NCI-H446 treated with DMSO at 0.1 percent for 48 hours (cell line): Measurements from ENCODE around the gene LAMA3.

Experiments
- DNase-seq: peaks from one replicate; lab custom pipeline; 2025; lab: John Stamatoyannopoulos, UW

LAMA3 gene

DNA sequence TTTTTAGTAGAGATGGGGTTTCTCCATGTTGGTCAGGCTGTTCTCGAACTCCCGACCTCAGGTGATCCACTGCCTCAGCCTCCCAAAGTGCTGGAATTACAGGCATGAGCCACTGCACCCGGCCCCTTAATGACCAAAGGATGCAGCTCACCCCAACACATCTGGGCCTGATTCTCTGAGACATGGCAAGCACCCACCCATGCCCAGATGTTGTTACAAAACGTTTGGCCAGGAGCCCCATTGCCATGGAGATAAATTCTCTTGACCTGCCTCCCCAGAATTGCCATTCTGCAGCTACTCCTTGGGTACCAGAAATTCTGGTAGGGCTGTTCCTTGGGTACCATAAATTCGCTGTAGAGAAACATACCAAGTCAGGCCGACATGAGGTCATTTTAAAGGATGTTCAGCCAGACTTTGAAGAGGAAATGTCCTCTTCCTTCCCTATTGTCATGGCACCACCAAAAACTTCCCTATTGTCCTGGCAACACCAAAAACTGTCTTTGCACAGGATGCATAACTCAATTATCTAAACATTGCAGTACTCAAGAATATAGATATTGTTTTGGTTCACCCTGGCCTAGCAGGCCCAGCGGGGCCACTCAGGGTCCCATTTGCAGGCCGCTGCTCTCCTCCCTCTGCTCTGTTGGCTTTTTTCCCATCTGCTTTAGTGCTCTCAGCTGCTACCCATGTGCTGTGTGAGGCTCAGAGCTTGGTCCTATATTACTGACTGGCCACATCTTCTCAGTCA lies 164.4 kb downstream of the LAMA3 start:
- DNase-seq: no peak

DNA sequence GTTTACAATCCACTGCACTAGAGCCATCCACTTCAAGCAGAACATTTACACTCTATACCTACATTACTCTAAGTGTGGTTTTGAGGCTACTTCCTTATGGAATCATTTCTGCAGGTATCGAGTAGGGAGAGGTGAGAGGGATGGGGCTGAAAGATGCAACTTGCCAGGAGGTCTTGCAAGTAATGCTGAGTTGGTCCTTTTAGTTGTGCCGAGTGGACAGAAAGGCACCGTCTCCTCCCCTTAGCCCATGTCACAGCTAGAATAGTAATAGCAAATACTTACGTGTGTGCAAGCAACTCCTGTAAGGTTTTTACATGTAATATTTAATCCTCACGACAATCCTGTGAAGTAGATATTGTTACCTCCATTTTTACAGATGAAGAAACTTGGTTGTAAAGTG lies 166.5 kb downstream of the LAMA3 start:
- DNase-seq: no peak

DNA sequence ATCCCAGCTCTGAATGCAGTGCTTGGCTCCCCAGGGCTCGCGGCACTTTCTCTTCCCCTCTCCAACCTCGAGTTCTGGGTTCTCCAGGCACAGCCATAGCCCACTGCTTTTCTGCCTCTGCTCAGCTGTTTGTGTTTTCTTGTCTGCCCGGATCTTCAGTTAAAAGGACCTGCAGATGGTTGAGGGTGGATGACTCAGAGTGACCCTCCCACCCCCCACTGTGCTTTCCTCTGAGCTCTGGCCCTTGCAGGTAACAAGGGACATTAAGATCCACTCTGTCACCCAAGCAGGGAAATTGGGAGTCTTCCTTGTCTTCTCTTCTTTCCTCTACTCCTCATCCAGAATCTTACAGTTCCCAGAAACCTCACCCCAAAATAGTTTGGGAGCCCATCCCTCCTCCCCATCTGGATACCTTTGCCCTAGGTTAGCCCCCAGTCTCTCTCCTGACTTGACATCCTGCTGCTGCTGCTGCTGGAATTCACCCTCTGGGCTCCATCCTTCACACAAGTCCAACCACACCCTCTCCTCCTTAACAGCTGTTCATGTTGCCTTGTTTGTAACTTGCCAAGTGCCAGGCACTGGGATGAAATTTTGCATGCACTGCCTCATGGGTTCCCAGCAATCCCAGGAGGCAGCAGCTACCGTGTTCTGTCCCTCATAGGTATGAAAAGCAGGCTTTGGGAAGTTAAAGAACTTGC lies 167.4 kb downstream of the LAMA3 start:
- DNase-seq: no peak

DNA sequence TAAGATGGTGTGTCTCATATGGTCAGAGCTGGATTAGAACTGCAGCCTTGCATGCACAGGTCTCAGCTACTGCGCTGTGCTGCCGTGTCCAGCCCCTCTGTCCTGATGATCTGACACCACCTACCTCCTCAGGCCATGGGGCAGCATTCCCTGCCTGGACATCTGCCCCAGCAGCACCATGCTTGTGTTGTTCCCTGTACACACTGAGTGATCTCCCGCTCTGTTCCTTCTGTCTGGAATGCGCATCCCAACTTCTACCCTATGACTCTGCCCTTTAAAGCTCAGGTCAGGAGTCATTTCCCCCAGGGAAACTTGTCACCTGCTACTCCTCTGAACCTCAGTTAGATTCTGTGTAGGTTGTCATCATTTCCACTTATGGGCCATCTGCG lies 167.9 kb downstream of the LAMA3 start:
- no peak for DNase-seq

DNA sequence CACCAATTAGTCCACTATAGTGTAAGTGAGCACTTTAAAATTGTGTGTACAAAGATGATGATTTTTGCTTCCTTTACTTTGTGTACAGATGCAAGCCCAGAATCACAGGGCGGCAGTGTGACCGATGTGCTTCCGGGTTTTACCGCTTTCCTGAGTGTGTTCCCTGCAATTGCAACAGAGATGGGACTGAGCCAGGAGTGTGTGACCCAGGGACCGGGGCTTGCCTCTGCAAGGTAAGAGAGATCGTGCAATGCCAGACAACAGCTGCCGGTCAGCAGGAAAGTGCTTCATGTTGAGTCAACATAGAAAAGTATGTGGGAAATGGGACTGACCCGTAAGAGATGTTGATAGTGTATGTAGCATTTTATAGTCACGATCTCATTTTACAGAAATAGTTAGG lies 168.5 kb downstream of the LAMA3 start:
- DNase-seq: no peak

DNA sequence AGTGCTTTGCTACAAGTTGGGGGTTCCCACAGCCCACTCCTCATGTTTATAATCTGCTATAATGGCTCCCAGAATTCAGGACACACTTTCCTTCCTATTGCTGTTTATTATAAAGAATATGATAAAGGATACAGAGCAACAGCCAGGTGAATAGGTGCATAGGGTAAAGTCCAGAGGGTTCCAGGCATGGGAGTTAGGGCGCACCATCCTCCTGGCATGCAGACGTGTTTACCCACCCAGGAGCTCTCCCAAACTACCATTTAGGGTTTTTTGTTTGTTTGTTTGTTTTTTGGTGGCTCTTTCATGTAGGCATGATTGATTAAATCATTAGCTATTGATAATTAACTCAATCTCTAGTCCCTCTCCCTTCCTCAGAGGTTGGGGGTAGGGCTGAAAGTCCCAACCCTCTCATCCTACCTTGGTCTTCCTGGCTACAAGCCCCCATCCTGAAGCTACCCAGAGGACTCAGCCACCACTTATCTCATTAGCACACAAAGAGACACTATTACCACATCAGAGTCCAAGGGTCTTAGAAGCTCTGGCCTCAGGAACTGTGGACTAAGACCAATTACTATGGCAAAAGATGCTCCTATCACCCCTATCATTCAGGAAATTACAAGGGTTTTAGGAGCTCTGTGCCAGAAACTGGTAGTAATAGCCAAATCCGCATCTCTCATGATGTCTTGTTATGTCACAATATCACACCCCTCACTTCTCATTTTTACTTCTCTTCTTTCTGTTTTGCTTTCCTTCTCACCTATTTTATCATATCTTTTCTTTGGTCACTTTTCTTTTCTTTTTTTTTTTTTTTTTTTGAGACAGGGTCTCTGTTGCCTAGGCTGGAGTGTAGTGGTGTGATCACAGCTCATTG lies 170.4 kb downstream of the LAMA3 start:
- DNase-seq: no peak

DNA sequence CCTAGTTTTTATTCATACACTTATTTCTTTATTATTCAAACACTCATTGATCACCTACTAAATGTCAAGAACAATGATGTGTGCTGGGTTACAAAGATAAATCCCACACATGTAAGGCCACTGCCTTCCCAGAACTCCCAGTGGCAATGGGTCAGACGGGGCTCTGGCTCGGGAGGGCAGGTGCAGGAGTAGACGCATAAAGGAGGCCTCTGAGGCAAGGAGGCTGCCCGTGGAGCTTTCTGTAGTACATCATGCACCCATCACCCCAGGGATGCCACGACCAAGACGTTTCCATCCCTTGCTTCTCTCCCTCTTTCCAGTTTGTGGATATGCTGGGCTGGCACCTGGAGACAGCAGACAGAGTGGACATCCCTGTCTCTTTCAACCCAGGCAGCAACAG lies 172.1 kb downstream of the LAMA3 start:
- DNase-seq: no peak

DNA sequence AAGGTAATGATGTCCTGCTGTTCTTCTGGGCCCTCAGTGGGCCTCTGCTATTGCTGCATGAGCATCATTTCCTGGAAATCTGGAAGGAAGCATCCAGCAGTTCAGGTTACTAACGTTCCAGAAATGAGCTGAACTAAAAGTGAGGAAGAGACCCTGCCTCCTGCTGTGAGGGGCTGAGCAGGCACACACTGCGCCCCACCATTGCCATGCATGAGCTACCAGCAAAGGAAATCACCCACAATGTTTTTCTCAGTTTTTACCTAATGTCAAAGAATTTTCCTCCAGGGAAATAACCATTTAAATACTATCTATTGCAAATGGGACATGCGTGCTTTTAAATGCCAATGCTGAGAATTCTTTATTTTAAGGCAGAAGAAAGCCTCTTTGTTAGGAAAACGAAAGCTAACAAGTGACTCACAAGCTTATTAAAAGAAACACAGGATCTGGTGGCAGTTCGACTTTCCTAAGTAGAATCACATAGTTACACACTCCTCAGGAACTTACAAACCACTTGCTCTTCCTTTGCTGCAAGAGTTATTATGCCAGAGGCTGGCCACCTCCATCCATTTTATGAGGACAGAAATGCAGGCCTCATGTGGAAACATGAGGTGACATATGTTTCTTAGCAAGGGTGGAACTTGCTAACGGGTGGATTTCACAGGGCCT lies 172.7 kb downstream of the LAMA3 start:
- no peak for DNase-seq

DNA sequence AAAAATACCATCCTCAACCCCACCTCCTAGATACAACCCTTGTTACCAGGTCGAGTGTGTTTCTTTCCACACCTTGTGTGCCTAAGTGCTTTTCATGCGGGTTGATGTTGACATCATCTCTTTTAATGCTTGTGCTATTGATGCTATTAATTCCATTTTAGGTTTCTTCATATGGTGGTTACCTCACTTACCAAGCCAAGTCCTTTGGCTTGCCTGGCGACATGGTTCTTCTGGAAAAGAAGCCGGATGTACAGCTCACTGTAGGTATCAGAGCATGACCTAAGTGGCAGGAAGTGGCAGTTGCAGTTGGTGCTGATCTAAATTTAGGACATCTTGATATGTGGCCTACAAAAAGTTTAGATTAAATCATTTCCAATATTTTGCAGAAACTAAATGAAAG lies 175.4 kb downstream of the LAMA3 start:
- no peak for DNase-seq

DNA sequence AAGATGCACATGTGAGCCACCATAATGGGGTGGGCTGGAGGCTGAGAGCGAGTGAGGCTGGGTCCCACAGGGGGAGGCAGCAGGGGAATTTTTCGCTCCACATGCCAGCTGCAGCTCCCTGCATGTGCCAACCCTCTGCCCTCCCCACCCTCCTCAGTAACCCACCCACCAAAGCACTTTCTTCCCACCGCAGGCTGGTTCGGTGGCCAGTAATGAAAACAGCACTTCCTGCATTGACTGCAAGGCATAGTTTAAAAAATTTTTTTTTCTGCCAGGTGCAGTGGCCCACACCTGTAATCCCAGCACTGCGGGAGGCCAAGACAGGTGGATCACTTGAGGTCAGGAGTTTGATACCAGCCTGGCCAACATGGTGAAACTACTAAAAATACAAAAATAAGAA lies 177.8 kb downstream of the LAMA3 start:
- DNase-seq: no peak

DNA sequence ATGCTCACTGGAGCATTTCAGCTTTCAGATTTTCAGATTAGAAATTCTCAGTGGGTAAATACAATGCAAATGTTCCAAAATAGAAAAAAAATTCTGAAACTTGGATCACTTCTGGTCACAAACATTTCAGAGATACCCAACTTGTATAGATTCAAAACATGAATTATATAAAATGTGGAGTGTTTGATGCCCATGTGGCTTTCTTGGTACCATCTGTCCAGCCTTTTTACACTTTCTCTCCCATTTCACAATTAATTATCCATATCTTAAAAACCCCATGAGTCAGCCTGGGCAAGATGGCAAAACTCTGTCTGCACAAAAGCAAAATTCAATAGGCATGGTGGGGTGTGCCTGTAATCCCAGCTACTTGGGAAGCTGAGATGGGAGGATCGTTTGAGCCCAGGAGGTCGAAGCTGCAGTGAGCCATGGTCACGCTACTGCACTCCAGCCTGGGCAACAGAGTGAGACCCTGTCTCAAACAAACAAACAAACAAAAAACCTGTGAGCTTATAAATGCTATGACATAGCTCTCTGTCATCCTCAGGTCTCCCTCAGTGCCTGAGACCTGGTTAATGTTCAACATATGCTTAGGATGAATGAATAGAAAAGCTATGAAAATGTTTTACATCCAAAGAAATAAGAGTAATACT lies 179.0 kb downstream of the LAMA3 start:
- peak; percentile 59 for DNase-seq

DNA sequence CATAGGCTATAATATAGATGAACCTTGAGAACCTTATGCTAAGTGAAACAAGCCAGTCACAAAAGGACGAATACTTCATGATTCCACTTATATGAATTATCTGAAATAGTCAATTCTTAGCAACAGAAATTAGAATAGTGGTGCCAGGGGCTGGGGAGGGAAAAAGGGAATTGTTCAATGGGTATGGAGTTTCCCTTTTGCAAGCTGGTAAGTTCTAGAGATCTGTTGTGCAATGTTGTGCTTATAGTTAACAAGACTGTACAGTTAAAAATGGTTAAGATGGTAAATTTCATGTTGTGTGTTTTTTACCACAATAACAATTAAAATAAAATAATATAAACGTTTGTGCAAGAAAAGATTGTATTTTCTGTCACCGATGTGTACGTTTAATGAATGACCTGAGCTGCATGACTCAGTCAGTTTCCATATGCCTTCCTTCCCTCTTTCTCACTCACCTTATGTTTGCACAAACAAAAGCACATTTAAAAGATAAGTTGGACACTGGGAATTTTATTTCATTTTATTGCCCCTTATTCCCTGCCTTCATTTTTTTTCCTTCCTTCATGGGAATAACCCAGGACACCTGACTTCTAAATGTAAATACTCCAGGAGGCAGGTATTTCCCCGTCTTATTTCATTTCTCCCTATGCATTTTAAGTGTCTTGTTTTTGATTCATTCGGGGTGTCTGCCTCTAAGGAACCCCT lies 181.6 kb downstream of the LAMA3 start:
- no peak for DNase-seq

DNA sequence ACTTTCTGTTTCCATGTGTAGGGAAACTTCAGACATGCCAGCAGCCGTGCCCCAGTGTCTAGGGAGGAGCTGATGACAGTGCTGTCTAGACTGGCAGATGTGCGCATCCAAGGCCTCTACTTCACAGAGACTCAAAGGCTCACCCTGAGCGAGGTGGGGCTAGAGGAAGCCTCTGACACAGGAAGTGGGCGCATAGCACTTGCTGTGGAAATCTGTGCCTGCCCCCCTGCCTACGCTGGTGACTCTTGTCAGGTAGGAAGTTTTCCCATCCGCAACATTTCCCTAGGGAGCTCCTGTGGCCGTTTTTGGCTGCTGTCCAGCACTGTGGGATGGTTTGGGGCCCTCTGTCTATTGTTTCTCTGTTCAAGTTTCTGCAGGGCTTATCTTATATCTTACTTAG lies 182.2 kb downstream of the LAMA3 start:
- no peak for DNase-seq

DNA sequence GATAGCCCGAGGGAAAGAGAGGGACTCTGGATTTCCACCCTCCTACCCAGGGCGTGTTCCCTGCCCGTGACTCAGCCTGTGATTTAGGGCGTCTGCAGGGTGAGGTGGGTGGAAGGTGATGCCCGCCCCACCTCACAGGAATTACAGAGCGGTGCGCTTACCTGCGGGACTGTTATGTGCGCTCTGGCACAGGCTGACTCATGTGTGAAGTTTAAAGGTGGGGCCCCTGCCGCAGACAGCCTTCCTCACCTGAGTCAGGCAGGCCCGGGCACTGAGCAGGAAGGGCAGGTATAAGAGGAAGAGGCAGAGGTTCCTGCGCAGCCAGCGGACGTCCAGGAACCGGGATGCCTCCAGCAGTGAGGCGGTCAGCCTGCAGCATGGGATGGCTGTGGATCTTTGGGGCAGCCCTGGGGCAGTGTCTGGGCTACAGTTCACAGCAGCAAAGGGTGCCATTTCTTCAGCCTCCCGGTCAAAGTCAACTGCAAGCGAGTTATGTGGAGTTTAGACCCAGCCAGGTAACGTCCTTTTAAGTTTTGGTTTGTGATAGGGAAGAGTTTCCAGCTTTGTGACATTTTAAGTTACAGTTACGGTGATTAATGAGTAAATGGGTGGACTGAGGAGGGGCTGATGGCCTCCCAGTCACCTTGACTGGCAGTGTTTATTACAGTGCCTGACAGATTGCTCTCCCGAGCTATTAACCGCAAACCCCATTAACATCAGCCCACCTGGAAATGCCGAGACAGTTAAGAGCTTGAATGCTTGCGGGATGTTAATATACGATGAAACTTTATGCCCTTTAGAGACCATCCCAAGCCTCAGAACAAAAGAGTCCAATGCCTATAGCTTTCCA lies 183.7 kb downstream of the LAMA3 start:
- no peak for DNase-seq

DNA sequence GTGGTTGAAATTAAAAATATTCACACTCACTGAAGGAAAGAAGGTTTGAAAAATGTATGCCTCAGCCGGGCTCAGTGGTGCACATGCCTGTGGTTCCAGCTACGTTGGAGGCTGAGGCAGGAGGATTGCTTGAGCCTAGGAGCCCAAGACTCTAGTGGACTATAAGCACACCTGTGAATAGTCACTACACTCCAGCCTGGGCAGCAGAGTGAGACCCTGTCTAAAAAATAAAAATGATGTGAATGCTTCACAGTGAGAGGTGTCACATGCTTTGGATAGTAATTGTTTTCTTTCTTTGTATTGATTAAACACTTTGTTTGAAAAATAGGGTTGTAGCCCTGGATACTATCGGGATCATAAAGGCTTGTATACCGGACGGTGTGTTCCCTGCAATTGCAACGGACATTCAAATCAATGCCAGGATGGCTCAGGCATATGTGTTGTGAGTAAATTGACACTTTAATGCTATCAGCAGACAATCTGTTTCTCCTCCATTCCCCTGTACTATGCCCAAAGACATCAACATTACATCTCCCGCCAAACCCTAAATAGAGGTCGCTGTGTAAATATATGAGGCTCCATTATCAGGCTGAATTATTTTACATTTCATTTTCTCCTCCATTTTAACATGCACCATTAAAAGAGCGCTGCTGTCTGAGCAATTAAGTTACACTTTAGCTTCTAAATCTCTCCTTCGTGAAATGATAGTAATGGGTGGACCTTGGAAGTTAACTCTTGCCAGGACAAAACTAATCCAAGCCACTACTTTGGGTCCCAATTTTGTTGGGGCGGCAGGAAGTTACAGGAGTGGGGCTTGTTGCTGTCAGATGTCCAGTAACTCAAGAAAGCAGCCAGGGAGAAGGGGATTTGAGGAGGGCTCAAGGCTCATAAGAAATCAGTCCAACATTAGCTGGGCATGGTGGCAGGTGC lies 187.0 kb downstream of the LAMA3 start:
- no peak for DNase-seq

DNA sequence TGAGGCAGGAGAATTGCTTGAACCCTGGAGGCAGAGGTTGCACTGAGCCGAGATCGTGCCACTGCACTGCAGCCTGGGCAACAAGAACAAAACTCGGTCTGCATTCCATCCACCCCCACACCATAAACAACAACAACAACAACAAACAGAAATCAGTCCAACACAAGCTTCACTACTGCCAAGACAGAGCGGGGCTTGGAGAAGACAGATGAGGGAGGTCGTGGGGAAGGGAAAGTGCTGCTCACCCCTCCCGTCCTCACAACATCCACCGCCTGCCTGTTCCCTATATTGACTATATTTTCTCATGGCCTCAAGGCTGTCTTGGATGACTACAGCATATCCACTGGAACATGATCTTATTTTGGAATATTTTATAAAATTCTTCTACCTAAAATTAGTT lies 187.7 kb downstream of the LAMA3 start:
- DNase-seq: no peak

DNA sequence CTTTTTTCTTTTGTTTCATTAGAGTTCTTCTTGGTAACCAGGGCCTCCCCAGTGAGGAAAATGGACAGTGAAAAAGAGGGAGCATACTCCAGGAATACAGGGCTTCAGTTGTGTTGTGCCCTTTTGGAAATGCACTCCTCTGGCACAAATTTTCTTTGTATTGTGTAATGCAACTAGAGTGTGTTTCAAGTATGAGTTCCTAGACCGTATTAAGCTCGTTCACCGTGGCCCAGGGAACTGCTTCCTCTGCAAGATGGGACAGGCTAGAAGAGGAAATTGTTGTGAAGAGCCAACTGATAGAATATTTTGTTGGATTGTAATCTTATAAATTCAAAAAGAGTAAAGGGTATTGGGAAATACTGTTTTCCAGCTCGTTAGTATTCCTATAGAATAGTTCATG lies 188.1 kb downstream of the LAMA3 start:
- no peak for DNase-seq

DNA sequence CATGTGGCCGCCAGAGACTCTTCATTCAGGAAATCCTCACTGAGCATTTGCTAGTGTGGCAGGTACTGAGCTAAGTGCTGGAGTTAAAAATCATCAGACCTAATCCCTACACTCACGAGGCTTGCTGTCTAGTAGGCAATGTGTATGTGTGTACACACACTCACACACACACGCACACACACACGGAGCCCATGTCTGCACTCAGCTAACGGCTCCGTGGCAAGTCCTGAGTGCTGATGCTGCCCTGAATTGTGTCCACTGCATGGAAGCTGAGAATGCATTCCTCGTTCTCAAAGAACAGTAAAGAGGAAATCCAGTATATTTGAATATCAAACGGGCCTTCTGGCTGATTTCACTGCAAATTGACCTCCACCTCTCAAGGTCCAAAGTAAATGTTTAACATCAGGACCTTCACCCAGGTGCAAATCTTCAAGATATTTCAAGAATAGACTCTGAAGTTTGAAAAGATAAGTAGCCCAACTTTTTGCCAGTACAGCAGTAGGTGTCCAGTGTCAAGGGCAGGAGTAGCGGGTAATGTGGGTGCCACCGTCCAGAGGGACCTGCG lies 189.2 kb downstream of the LAMA3 start:
- DNase-seq: no peak

DNA sequence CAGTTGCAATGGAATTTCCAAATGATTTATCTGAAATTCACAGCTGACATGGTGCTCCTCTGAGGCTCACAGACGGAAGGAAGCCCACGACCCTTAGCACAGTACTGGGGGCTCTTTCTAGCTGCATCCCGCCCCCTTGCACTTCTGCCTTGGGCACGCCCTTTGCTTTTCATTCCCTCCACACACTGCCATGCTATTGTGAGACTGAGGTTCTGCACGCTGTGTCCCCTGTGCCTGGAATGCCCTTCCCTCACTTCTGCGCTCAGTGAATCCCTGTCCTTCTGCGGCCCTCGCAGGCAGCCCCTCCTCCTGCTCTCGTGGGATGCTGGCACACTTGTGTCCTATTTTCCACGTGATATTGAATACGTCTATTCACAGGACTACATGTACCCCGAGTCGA lies 189.9 kb downstream of the LAMA3 start:
- DNase-seq: no peak
